H1 (cell line): ENCODE data around the gene PTPRD. TPM values are rescaled to one million over a fixed set of nuclear protein-coding genes. Genes with fewer than 3 reads are reported as not detected.

Experiments
- CTCF ChIA-PET: fragments of 300-600 bp; sonication (Branson Sonifier 250); formaldehyde crosslinking; loops from one replicate; lab custom pipeline; 2021; ENCODE audit not compliant: partially characterized antibody; lab: Charles Lee
- POLR2A ChIA-PET: fragments of 300-600 bp; sonication (Branson Sonifier 250); formaldehyde crosslinking; loops from one replicate; lab custom pipeline; 2021; ENCODE audit warnings: inconsistent platforms; ENCODE audit not compliant: partially characterized antibody; lab: Charles Lee
- DNase-seq, 2 experiments: peaks; one replicate each; pipeline versions ENCODE4 v3.0.0 to v3.0.0-alpha.2; 2010 to 2022; ENCODE audit warnings: low spot score in 2 of 2, low read depth in 1 of 2, mixed read lengths in 1 of 2
- FAIRE-seq: peaks from 2 replicates; lab custom pipeline; 2011; peaks lifted over from hg19 to GRCh38; lab: Jason Lieb, UNC
- H2AFZ ChIP-seq: 2 replicates; pipeline ENCODE4 v1.8.1; 2012; ENCODE audit warnings: low read length, inconsistent platforms
- H2AK5ac ChIP-seq: 2 replicates; pipeline ENCODE4 v1.6.1; 2013; ENCODE audit warnings: low read depth, low read length
- H2BK120ac ChIP-seq: replicated peaks from 2 replicates; pipeline ENCODE3; 2013; ENCODE audit warnings: low read depth, low read length, inconsistent platforms
- H2BK12ac ChIP-seq: 2 replicates; pipeline ENCODE4 v1.6.1; 2013; ENCODE audit warnings: low read depth, low read length
- H2BK15ac ChIP-seq: 2 replicates; pipeline ENCODE4 v1.6.1; 2013; ENCODE audit warnings: low read length
- H2BK20ac ChIP-seq: 2 replicates; pipeline ENCODE4 v1.6.1; 2013; ENCODE audit warnings: low read length
- H2BK5ac ChIP-seq: 2 replicates; pipeline ENCODE4 v1.6.1; 2013; ENCODE audit warnings: low read depth, low read length
- H3K14ac ChIP-seq: 2 replicates; pipeline ENCODE4 v1.6.1; 2013; ENCODE audit warnings: inconsistent platforms; ENCODE audit not compliant: insufficient read length
- H3K18ac ChIP-seq: 2 replicates; pipeline ENCODE4 v1.6.1; 2013; ENCODE audit warnings: low read length; ENCODE audit errors: extremely low read depth
- H3K23ac ChIP-seq: 2 replicates; pipeline ENCODE4 v1.6.1; 2013; ENCODE audit warnings: inconsistent platforms; ENCODE audit not compliant: insufficient read length
- H3K23me2 ChIP-seq: 2 replicates; pipeline ENCODE4 v1.6.1; 2013; ENCODE audit warnings: low read depth, low read length
- H3K27ac ChIP-seq: 2 replicates; pipeline ENCODE4 v1.6.1; 2011; ENCODE audit warnings: low read depth, low read length, inconsistent platforms
- H3K27me3 ChIP-seq, 4 experiments: replicated peaks in 1 of 4; 1 replicate in 1 of 4; 2 replicates in 3 of 4; pipeline versions ENCODE4 v1.6.1 to v1.8.1; 2011 to 2013; ENCODE audit warnings: low read length in 3 of 4, mild to moderate bottlenecking in 3 of 4, inconsistent platforms in 2 of 4, mixed read lengths in 2 of 4, moderate library complexity in 1 of 4; ENCODE audit not compliant: control insufficient read depth in 3 of 4, insufficient read depth in 3 of 4; ENCODE audit errors: extremely low read depth in 1 of 4
- H3K36me3 ChIP-seq, 4 experiments: 2 replicates each; pipeline versions ENCODE4 v1.6.1 to v1.8.1; 2011 to 2013; ENCODE audit warnings: mild to moderate bottlenecking in 4 of 4, low read length in 3 of 4, moderate library complexity in 2 of 4, control low read depth in 1 of 4, inconsistent platforms in 1 of 4; ENCODE audit not compliant: insufficient read depth in 4 of 4, control insufficient read depth in 2 of 4
- H3K4ac ChIP-seq: replicated peaks from 2 replicates; pipeline ENCODE3; 2013; ENCODE audit warnings: low read length, low read depth, mixed read lengths, inconsistent platforms; ENCODE audit not compliant: insufficient read length
- H3K4me1 ChIP-seq, 4 experiments: replicated peaks in 1 of 4; 1 replicate in 1 of 4; 2 replicates in 3 of 4; pipeline versions ENCODE4 v1.6.1 to v1.8.1; 2011 to 2013; ENCODE audit warnings: low read length in 3 of 4, inconsistent platforms in 2 of 4, mixed read lengths in 1 of 4; ENCODE audit not compliant: insufficient read depth in 4 of 4, control insufficient read depth in 3 of 4
- H3K4me2 ChIP-seq, 2 experiments: 2 replicates each; pipeline versions ENCODE4 v1.6.1 to v1.8.1; 2011 to 2013; ENCODE audit warnings: low read depth in 2 of 2, low read length in 2 of 2, control low read depth in 1 of 2, inconsistent platforms in 1 of 2, mild to moderate bottlenecking in 1 of 2; ENCODE audit not compliant: insufficient read depth in 1 of 2
- H3K4me3 ChIP-seq, 4 experiments: fragments of 200-600, 300-600 bp in 1 of 4; sonication (generic), shearing (Covaris generic), sonication (Bioruptor Twin) in 1 of 4; 2 replicates each; pipeline versions ENCODE4 v1.5.1 to v1.8.1; 2011 to 2016; ENCODE audit warnings: low read length in 4 of 4, low read depth in 3 of 4, control low read depth in 2 of 4, inconsistent platforms in 2 of 4, mild to moderate bottlenecking in 2 of 4, mixed read lengths in 1 of 4, moderate library complexity in 1 of 4; ENCODE audit not compliant: insufficient read depth in 2 of 4; ENCODE audit errors: extremely low read depth in 1 of 4
- H3K56ac ChIP-seq: replicated peaks from 2 replicates; pipeline ENCODE3; 2013; ENCODE audit warnings: low read depth, mild to moderate bottlenecking, mixed read lengths, low read length, inconsistent platforms; ENCODE audit not compliant: insufficient read length
- H3K79me1 ChIP-seq: 2 replicates; pipeline ENCODE4 v1.6.1; 2013; ENCODE audit warnings: low read depth, low read length, control low read depth
- H3K79me2 ChIP-seq, 2 experiments: 2 replicates each; pipeline versions ENCODE4 v1.6.1 to v1.8.1; 2012 to 2013; ENCODE audit warnings: low read length in 2 of 2, mild to moderate bottlenecking in 2 of 2, inconsistent platforms in 1 of 2; ENCODE audit not compliant: insufficient read depth in 2 of 2, control insufficient read depth in 1 of 2
- H3K9ac ChIP-seq, 4 experiments: replicated peaks in 1 of 4; 1 replicate in 1 of 4; 2 replicates in 3 of 4; pipeline versions ENCODE4 v1.6.1 to v1.8.1; 2011 to 2013; ENCODE audit warnings: low read depth in 3 of 4, low read length in 3 of 4, control low read depth in 2 of 4, mild to moderate bottlenecking in 2 of 4, moderate library complexity in 2 of 4, inconsistent platforms in 1 of 4; ENCODE audit errors: extremely low read depth in 1 of 4
- H3K9me3 ChIP-seq, 2 experiments: 2 replicates each; pipeline versions ENCODE4 v1.6.1 to v1.8.1; 2012 to 2013; ENCODE audit warnings: mild to moderate bottlenecking in 2 of 2, moderate library complexity in 2 of 2, control low read depth in 1 of 2, inconsistent platforms in 1 of 2, low read depth in 1 of 2, low read length in 1 of 2, mixed read lengths in 1 of 2; ENCODE audit not compliant: insufficient read depth in 2 of 2
- H4K20me1 ChIP-seq, 2 experiments: replicated peaks in 1 of 2; 2 replicates each; pipeline versions ENCODE3 to v1.8.1; 2011 to 2013; ENCODE audit warnings: inconsistent platforms in 2 of 2, low read length in 2 of 2, mild to moderate bottlenecking in 1 of 2; ENCODE audit not compliant: insufficient read depth in 2 of 2, control insufficient read depth in 1 of 2
- H4K5ac ChIP-seq: 2 replicates; pipeline ENCODE4 v1.6.1; 2013; ENCODE audit warnings: low read length, low read depth, mixed read lengths, inconsistent platforms; ENCODE audit not compliant: insufficient read length
- H4K8ac ChIP-seq: 2 replicates; pipeline ENCODE4 v1.8.0; 2013; ENCODE audit warnings: mild to moderate bottlenecking, moderate library complexity, low read length, inconsistent platforms; ENCODE audit not compliant: insufficient read depth; ENCODE audit errors: extremely low read depth
- H4K91ac ChIP-seq: replicated peaks from 2 replicates; pipeline ENCODE3; 2013; ENCODE audit warnings: low read length, mixed read lengths, inconsistent platforms; ENCODE audit not compliant: insufficient read length
- ATF2 ChIP-seq: IDR thresholded peaks from 2 replicates; pipeline ENCODE4 v1.6.1; 2012; ENCODE audit warnings: low read length, inconsistent platforms
- BACH1 ChIP-seq: IDR thresholded peaks from 2 replicates; pipeline ENCODE4 v1.6.1; 2012; ENCODE audit warnings: low read length, improper control_type of control experiment
- BRCA1 ChIP-seq: IDR thresholded peaks from 2 replicates; pipeline ENCODE4 v1.6.1; 2012; ENCODE audit warnings: low read depth, low read length, improper control_type of control experiment
- EZH2 ChIP-seq: fragments of 200-600 bp; sonication (generic); IDR thresholded peaks from 2 replicates; pipeline ENCODE4 v1.7.1; 2012; ENCODE audit warnings: low read depth, mild to moderate bottlenecking, moderate library complexity, low read length, inconsistent platforms; ENCODE audit not compliant: severe bottlenecking
- USF2 ChIP-seq: IDR thresholded peaks from 2 replicates; pipeline ENCODE4 v1.6.1; 2011; ENCODE audit warnings: low read length, improper control_type of control experiment
- WGBS, 2 experiments: shearing (Covaris generic) in 1 of 2; methylation state at CpG; one replicate each; pipeline versions ENCODE4 v1.1.6 to v1.1.7; 2013 to 2015; ENCODE audit warnings: low lambda C conversion rate in 2 of 2, mixed read lengths in 2 of 2, inconsistent platforms in 1 of 2, low coverage in 1 of 2, missing lambda C conversion rate in 1 of 2; ENCODE audit not compliant: insufficient replicate concordance in 2 of 2, insufficient coverage in 1 of 2, insufficient read length in 1 of 2; ENCODE audit errors: extremely low coverage in 1 of 2, missing lambda C conversion rate in 1 of 2; 5-methylcytosine and 5-hydroxymethylcytosine counted together
- polyA plus RNA-seq, 7 experiments: library from polyadenylated mRNA; depleted of rRNA in 3 of 7; stranded (reverse) in 5 of 7; unstranded in 2 of 7; fragments of >200 nt in 5 of 7; fragments of 200-250 nt in 2 of 7; gene quantifications; 1 replicate in 5 of 7; 2 replicates in 1 of 7; 4 replicates in 1 of 7; pipeline versions ENCODE4 v1.2.1 to v1.2.3, GENCODE V29; 2011 to 2013; ENCODE audit warnings: missing spikeins in 2 of 7, mixed read lengths in 2 of 7
- total RNA-seq: library from RNA; stranded (reverse); fragmentation: NEBNext Ultra II Directional; extraction: Animal tissue kit (Norgen Biotek cat#: 25700); gene quantifications from 2 replicates; pipeline ENCODE4 v1.2.1, GENCODE V29; 2021

Gene PTPRD
- total and polyA plus RNA-seq, 2 of the 8 experiments (the other 6 are each of a cell fraction or from before 2014, with no cell fraction given): 17.2 to 77.0 TPM

- 95% methylated on average over 1 of the region's 1 CpG; no CpG with 5 or more reads in 1 of the 2 experiments for WGBS, 2 experiments
- Histone ChIP-seq H3K4ac (no peak overlapping the region), H2AFZ (no peak overlapping the region), H2AK5ac (no peak overlapping the region), H4K8ac (no peak overlapping the region), H3K9me3 (no peaks in the 10 kb centered on the region), H3K27ac (no peak overlapping the region), H3K14ac (no peak overlapping the region), H3K27me3 (no peaks in the 10 kb centered on the region), H3K36me3 (no peaks in the 10 kb centered on the region), H2BK15ac (no peak overlapping the region), H3K4me2 (no peak overlapping the region), H3K79me2 (no peaks in the 10 kb centered on the region), H2BK12ac (no peak overlapping the region), H4K20me1 (no peaks in the 10 kb centered on the region), H3K23ac (no peak overlapping the region), H4K91ac (no peak overlapping the region), H3K4me1 (no peaks in the 10 kb centered on the region), H3K18ac (no peak overlapping the region), H2BK20ac (no peak overlapping the region), H2BK5ac (no peak overlapping the region), H4K5ac (no peak overlapping the region), H3K9ac (no peak overlapping the region), H3K23me2 (no peaks in the 10 kb centered on the region), H3K56ac (no peak overlapping the region), H3K4me3 (no peak overlapping the region), H3K79me1 (no peaks in the 10 kb centered on the region), H2BK120ac (no peak overlapping the region)
- CTCF ChIA-PET: no interaction called here
- DNase-seq: no peak
- TF ChIP-seq BRCA1 (no peak), BACH1 (no peak), ATF2 (no peak), EZH2 (no peak), USF2 (no peak)
- no peak for FAIRE-seq
- POLR2A ChIA-PET: no interaction called here
Measured at GRCh38 chr9:10204276-10204675, 408.5 kb downstream of the PTPRD start.
